K562 (cell line): ENCODE results near the gene DDX60. TPM values are rescaled to one million over a fixed set of nuclear protein-coding genes. Genes with fewer than 3 reads are reported as not detected.

Experiments
- ATAC-seq: fragments of 200-7000 bp; cut with Tn5 transposase; 3 replicates; pipeline ENCODE4 v1.9.1; 2020; ENCODE audit warnings: moderate library complexity
- BruUV-seq: library from RNA; stranded (reverse); fragments of 400-500 nt; replicated peaks from 2 replicates; lab custom pipeline; 2021; lab: Mats Ljungman, UMichigan
- CTCF ChIA-PET: fragments of 300-600 bp; formaldehyde crosslinking; extraction: SDS; loops from one replicate; lab custom pipeline; 2021; ENCODE audit warnings: low intra/inter-chr PET ratio; lab: Yijun Ruan, JAX
- POLR2A ChIA-PET: fragments of 300-600, 350-650 bp; sonication (Branson Sonifier 250); formaldehyde crosslinking; extraction: SDS; loops from one replicate; lab custom pipeline; 2021; ENCODE audit warnings: antibody characterized with exemption, inconsistent platforms; lab: Yijun Ruan, JAX
- DNase-seq, 4 experiments: peaks; one replicate each; pipeline versions ENCODE4 v3.0.0 to v3.0.0-alpha.2; 2011 to 2018; ENCODE audit warnings: low spot score in 3 of 4, mixed read lengths in 3 of 4; ENCODE audit errors: extremely low read depth in 1 of 4
- FAIRE-seq: peaks from 2 replicates; lab custom pipeline; 2011; peaks lifted over from hg19 to GRCh38; lab: Jason Lieb, UNC
- H2AFZ ChIP-seq: 2 replicates; pipeline ENCODE4 v1.6.0; 2011; ENCODE audit warnings: low read depth, low read length, control low read depth, inconsistent platforms
- H3K27ac ChIP-seq: fragments of 200-600 bp; 3 replicates; pipeline ENCODE4 v1.8.0; 2011; ENCODE audit warnings: low read depth, mild to moderate bottlenecking, control low read depth, inconsistent platforms, low read length, moderate library complexity, mixed read lengths; ENCODE audit errors: extremely low read depth
- H3K27me3 ChIP-seq, 2 experiments: fragments of 300-600 bp in 1 of 2; 2 replicates in 1 of 2; 3 replicates in 1 of 2; pipeline versions ENCODE4 v1.6.0 to v1.8.0; 2011; ENCODE audit warnings: inconsistent platforms in 2 of 2, low read length in 2 of 2, mild to moderate bottlenecking in 1 of 2, mixed read lengths in 1 of 2, moderate library complexity in 1 of 2; ENCODE audit not compliant: control insufficient read depth in 2 of 2, insufficient read depth in 2 of 2
- H3K36me3 ChIP-seq: fragments of 300-600 bp; 3 replicates; pipeline ENCODE4 v1.8.0; 2011; ENCODE audit warnings: mild to moderate bottlenecking, low read length, inconsistent platforms; ENCODE audit not compliant: control insufficient read depth, insufficient read depth
- H3K4me1 ChIP-seq, 2 experiments: fragments of 200-600 bp in 1 of 2; replicated peaks in 1 of 2; 2 replicates in 1 of 2; 3 replicates in 1 of 2; pipeline versions ENCODE4 v1.5.1 to v1.8.0; 2011; ENCODE audit warnings: inconsistent platforms in 2 of 2, low read length in 2 of 2, mild to moderate bottlenecking in 1 of 2, mixed read lengths in 1 of 2, moderate library complexity in 1 of 2; ENCODE audit not compliant: control insufficient read depth in 2 of 2, insufficient read depth in 2 of 2
- H3K4me2 ChIP-seq: 2 replicates; pipeline ENCODE4 v1.6.1; 2011; ENCODE audit warnings: low read length, control low read depth, inconsistent platforms, mixed read lengths; ENCODE audit not compliant: insufficient read depth
- H3K4me3 ChIP-seq: fragments of 200-600 bp; sonication (generic), shearing (Covaris generic); 2 replicates; pipeline ENCODE4 v1.5.1; 2016; ENCODE audit warnings: control low read depth, inconsistent platforms
- H3K79me2 ChIP-seq: fragments of 200-600 bp; 3 replicates; pipeline ENCODE4 v1.8.0; 2011; ENCODE audit warnings: low read length, inconsistent platforms; ENCODE audit not compliant: control insufficient read depth, insufficient read depth
- H3K9ac ChIP-seq, 2 experiments: 2 replicates each; pipeline versions ENCODE4 v1.6.0 to v1.6.1; 2011; ENCODE audit warnings: low read depth in 2 of 2, low read length in 2 of 2, control low read depth in 1 of 2, inconsistent platforms in 1 of 2, mild to moderate bottlenecking in 1 of 2, mixed read lengths in 1 of 2; ENCODE audit not compliant: insufficient read depth in 1 of 2
- H3K9me1 ChIP-seq: one replicate; pipeline ENCODE4 v1.6.0; 2011; ENCODE audit warnings: inconsistent platforms, mild to moderate bottlenecking, low read length, moderate library complexity; ENCODE audit not compliant: control insufficient read depth, insufficient read depth
- H3K9me3 ChIP-seq: replicated peaks from 2 replicates; pipeline ENCODE4 v1.5.1; 2011; ENCODE audit warnings: low read depth, low read length, inconsistent platforms; ENCODE audit not compliant: control insufficient read depth, insufficient read depth
- H4K20me1 ChIP-seq: replicated peaks from 2 replicates; pipeline ENCODE4 v1.6.1; 2011; ENCODE audit warnings: low read length, inconsistent platforms, mixed read lengths; ENCODE audit not compliant: control insufficient read depth, insufficient read depth
- MCM3 ChIP-seq: fragments of 450-650 bp; IDR thresholded peaks from 2 replicates; pipeline ENCODE4 v1.6.1; 2016
- ZNF830 ChIP-seq: fragments of 250-450 bp; sonication (Bioruptor Pico); IDR thresholded peaks from 2 replicates; pipeline ENCODE4 v1.5.0; 2021; ENCODE audit warnings: mild to moderate bottlenecking
- WGBS: fragments of 100-300 bp; shearing (Covaris generic); methylation state at CpG from one replicate; pipeline ENCODE4 v1.1.6; 2016; ENCODE audit warnings: low coverage, mixed read lengths; ENCODE audit not compliant: insufficient coverage; ENCODE audit errors: missing lambda C conversion rate; 5-methylcytosine and 5-hydroxymethylcytosine counted together
- in situ Hi-C: fragments of 300-500 bp; cut with MboI; formaldehyde crosslinking; loops from 4 replicates; pipeline ENCODE4 v1.15.0; 2018; ENCODE audit warnings: inconsistent platforms, mixed read lengths
- intact Hi-C: fragments of 100-400 bp; cut with micrococcal nuclease; formaldehyde crosslinking; loops from 2 replicates; pipeline ENCODE4 v1.14.2; 2022
- polyA plus RNA-seq, 8 experiments: library from polyadenylated mRNA; depleted of rRNA in 4 of 8; stranded (reverse) in 5 of 8; unstranded in 3 of 8; fragments of >200 nt; fragmentation: Nextera tagmentation in 2 of 8; fragmentation: Illumina TruSeq in 1 of 8; extraction: Ambion mirVana in 2 of 8; extraction: Trizol in 1 of 8; gene quantifications; 2 replicates each; pipeline versions ENCODE4 v1.2.1 to v1.2.3, GENCODE V29; 2011 to 2014; ENCODE audit warnings: inconsistent platforms in 1 of 8, missing spikeins in 1 of 8
- total RNA-seq, 7 experiments: library from RNA; depleted of rRNA in 6 of 7; stranded (reverse); fragments of >200 nt in 6 of 7; fragmentation: Illumina TruSeq in 2 of 7; extraction: Trizol in 2 of 7; gene quantifications; 2 replicates each; pipeline versions ENCODE4 v1.2.1 to v1.2.3, GENCODE V29; 2011 to 2021; ENCODE audit warnings: low replicate concordance in 1 of 7
- TF ChIP-seq, protein P1 (sequence below): fragments of 450-650 bp; IDR thresholded peaks from 2 replicates; pipeline ENCODE4 v1.6.1; 2016; ENCODE audit warnings: antibody characterized with exemption
- TF ChIP-seq, protein P2 (sequence below), 3 experiments: IDR thresholded peaks in 2 of 3; conservative IDR thresholded peaks in 1 of 3; 2 replicates each; pipeline ENCODE4 v1.5.1; 2011 to 2012; ENCODE audit warnings: low read length in 3 of 3, mild to moderate bottlenecking in 3 of 3, control low read depth in 2 of 3, improper control_type of control experiment in 1 of 3, inconsistent platforms in 1 of 3, low read depth in 1 of 3, mixed read lengths in 1 of 3, moderate library complexity in 1 of 3; ENCODE audit not compliant: insufficient read depth in 2 of 3

The DDX60 gene
- total and polyA plus RNA-seq, 9 of the 15 experiments (the other 6 are each of a cell fraction or from before 2014, with no cell fraction given), result 0.06 to 0.25 (median 0.13) TPM

DNA sequence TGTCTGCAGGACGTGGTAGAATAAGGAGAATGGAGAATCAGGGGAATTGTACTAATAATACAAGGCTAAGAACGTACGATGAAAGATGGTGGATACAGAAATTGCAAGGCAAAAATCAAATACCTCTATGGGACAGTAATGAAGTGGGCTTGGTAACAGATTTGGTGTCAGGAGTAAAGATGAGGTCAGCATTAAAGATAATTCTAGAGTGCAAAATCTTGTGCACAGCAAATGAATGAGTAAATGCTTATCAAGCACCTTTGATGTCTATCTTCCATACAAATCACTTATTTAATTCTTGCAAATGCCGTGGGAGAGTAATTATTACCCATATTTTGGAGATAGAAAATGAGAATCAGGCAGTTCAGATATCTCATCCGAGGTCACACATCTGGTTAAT is 70.9 kb downstream of the DDX60 start:
- no TSS peak for BruUV-seq
- Histone ChIP-seq H3K4me3 (no peak overlapping the region), H2AFZ (no peak overlapping the region), H3K79me2 (no peaks in the 10 kb centered on the region), H3K9ac (no peak overlapping the region), H3K9me3 (no peaks in the 10 kb centered on the region), H3K27ac (no peak overlapping the region), H3K36me3 (no peaks in the 10 kb centered on the region), H4K20me1 (no peaks in the 10 kb centered on the region), H3K4me1 (no peaks in the 10 kb centered on the region), H3K4me2 (no peak overlapping the region), H3K27me3 (no peaks in the 10 kb centered on the region), H3K9me1 (no peaks in the 10 kb centered on the region)
- in situ Hi-C loops (no loop called here), intact Hi-C loops (no loop called here)
- FAIRE-seq (no peak), ATAC-seq (no peak), DNase-seq (no peak)
- WGBS, result 0% methylated on average over 5 of the region's 5 CpGs
- ChIA-PET POLR2A (no interaction called here), CTCF (no interaction called here)
- TF ChIP-seq, protein P1, sequence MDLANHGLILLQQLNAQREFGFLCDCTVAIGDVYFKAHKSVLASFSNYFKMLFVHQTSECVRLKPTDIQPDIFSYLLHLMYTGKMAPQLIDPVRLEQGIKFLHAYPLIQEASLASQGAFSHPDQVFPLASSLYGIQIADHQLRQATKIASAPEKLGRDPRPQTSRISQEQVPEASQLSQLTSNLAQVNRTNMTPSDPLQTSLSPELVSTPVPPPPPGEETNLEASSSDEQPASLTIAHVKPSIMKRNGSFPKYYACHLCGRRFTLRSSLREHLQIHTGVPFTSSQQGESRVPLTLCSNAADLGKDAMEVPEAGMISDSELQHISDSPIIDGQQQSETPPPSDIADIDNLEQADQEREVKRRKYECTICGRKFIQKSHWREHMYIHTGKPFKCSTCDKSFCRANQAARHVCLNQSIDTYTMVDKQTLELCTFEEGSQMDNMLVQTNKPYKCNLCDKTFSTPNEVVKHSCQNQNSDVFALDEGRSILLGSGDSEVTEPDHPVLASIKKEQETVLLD, result no peak
- no peak for TF ChIP-seq ZNF830 (CRISPR knock-in tag)
- TF ChIP-seq, protein P2, sequence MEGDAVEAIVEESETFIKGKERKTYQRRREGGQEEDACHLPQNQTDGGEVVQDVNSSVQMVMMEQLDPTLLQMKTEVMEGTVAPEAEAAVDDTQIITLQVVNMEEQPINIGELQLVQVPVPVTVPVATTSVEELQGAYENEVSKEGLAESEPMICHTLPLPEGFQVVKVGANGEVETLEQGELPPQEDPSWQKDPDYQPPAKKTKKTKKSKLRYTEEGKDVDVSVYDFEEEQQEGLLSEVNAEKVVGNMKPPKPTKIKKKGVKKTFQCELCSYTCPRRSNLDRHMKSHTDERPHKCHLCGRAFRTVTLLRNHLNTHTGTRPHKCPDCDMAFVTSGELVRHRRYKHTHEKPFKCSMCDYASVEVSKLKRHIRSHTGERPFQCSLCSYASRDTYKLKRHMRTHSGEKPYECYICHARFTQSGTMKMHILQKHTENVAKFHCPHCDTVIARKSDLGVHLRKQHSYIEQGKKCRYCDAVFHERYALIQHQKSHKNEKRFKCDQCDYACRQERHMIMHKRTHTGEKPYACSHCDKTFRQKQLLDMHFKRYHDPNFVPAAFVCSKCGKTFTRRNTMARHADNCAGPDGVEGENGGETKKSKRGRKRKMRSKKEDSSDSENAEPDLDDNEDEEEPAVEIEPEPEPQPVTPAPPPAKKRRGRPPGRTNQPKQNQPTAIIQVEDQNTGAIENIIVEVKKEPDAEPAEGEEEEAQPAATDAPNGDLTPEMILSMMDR (IDR thresholded peaks at IDR 0.05 in 2 of 3, conservative IDR thresholded peaks at IDR 0.05 in 1 of 3; ENCODE audit: insufficient read depth in 2 of 3, low read depth in 1 of 3, low read length in 3 of 3), result no peak
- no peak for TF ChIP-seq MCM3
